ENCODE data around the gene PLCL1.

Gene PLCL1

DNA sequence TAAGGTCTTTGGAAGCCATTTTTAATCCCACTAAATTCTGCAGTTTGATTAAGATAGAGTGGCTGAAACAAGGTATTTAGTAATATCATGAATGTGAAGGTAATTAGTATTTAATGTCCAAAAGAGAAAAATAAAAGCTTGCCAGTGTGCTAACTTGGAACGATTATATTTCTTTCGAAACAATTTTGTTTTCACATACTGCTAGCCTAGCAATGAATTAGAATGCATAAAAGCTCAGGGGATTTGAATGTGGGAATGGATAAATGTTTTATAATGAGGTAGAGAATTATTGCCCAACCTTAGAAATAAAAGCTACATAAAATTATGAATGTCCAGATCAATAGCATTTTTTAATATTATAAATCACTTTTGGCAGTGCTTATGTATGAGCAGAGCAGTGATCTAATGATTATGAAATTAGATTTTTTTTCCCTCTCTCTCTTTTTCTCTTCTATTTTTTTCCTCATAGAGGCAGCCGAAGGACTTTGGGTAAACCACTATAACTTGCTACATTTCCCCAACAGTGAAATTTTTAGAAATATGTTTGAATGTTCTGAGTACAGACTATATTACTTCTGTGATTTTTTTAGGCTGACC is 75.5 kb downstream of the PLCL1 start:
- Histone ChIP-seq H3K36me3 (ENCODE audit: control insufficient read depth in 5 of 5, insufficient read depth in 5 of 5, low read length in 5 of 5) (no peaks in the 10 kb centered on the region), H3K27me3 (ENCODE audit: control insufficient read depth in 5 of 5, insufficient read depth in 4 of 5, low read length in 5 of 5) (no peaks in the 10 kb centered on the region), H3K4me3 (ENCODE audit: low read depth in 1 of 5, low read length in 5 of 5) (no peak overlapping the region), H3K9me3 (ENCODE audit: control insufficient read depth in 5 of 5, low read length in 5 of 5) (no peaks in the 10 kb centered on the region), H3K9ac (ENCODE audit: low read length in 5 of 5) (peak overlapping the region in 1 of 5 donors; percentile 29), H3K4me1 (ENCODE audit: control insufficient read depth in 5 of 5, insufficient read depth in 5 of 5, low read length in 5 of 5) (peaks cover 0 to 20% (median 12%) of the 10 kb centered on the region in 5 donors), H3K27ac (ENCODE audit: low read depth, low read length) (peak overlapping the region; percentile 57)

DNA sequence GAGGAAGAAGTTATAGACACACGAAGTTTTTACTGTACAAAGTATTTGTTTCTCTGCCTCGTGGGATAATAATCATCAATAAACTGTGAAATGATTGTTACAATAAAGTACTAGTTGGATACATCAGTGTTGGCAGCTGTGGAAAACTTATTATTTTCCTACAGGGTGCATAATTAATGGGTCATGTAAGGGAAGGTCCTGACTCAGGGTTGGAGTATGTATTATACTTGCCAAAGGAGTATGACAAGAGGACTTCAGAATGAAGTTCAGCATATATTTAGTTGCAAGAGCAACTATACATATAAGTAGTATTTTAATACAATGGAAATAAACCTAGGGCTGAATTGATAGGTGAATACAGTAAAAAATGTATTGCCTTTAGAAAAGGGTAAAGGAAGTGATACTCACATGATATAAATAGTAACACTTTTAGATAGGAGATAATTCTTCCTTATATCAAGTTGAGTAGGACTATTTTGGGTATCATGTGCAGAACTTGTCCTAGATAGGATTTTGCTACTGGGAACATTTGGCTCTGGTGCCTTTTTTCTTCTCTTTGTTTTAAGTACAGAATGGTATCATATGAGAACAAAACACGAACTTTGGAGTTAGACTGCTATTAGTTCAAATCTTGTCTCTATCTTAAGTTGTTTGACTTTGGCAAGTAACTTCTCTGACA is 79.1 kb downstream of the PLCL1 start:
- Histone ChIP-seq H3K27me3 (ENCODE audit: control insufficient read depth in 5 of 5, insufficient read depth in 4 of 5, low read length in 5 of 5) (no peaks in the 10 kb centered on the region), H3K4me1 (ENCODE audit: control insufficient read depth in 5 of 5, insufficient read depth in 5 of 5, low read length in 5 of 5) (peaks cover 0 to 25% (median 15%) of the 10 kb centered on the region in 5 donors), H3K4me3 (ENCODE audit: low read depth in 1 of 5, low read length in 5 of 5) (no peak overlapping the region)

GRCh38 chr2:197884252-197884651 is 79.9 kb downstream of the PLCL1 start:
- no peak overlapping the region for H3K4me3 ChIP-seq (ENCODE audit: low read depth in 1 of 5, low read length in 5 of 5)
- no peak overlapping the region for H3K9ac ChIP-seq (ENCODE audit: low read length in 5 of 5)
- no peaks in the 10 kb centered on the region for H3K27me3 ChIP-seq (ENCODE audit: control insufficient read depth in 5 of 5, insufficient read depth in 4 of 5, low read length in 5 of 5)
- no peak overlapping the region for H3K27ac ChIP-seq (ENCODE audit: low read depth, low read length)
- H3K9me3 ChIP-seq (ENCODE audit: control insufficient read depth in 5 of 5, low read length in 5 of 5) = no peaks in the 10 kb centered on the region
- H3K4me1 ChIP-seq (ENCODE audit: control insufficient read depth in 5 of 5, insufficient read depth in 5 of 5, low read length in 5 of 5) = peaks cover 0 to 21% (median 8%) of the 10 kb centered on the region in 5 donors
- H3K36me3 ChIP-seq (ENCODE audit: control insufficient read depth in 5 of 5, insufficient read depth in 5 of 5, low read length in 5 of 5) = no peaks in the 10 kb centered on the region

More for the DNA sequence above, 79.1 kb downstream of the PLCL1 start:
- Histone ChIP-seq H3K9me3 (ENCODE audit: control insufficient read depth in 5 of 5, low read length in 5 of 5) (no peaks in the 10 kb centered on the region), H3K36me3 (ENCODE audit: control insufficient read depth in 5 of 5, insufficient read depth in 5 of 5, low read length in 5 of 5) (no peaks in the 10 kb centered on the region), H3K27ac (ENCODE audit: low read depth, low read length) (no peak overlapping the region), H3K9ac (ENCODE audit: low read length in 5 of 5) (no peak overlapping the region)

GRCh38 chr2:197885126-197885525 is 80.7 kb downstream of the PLCL1 start:
- Histone ChIP-seq H3K9ac (ENCODE audit: low read length in 5 of 5) (no peak overlapping the region), H3K27ac (ENCODE audit: low read depth, low read length) (no peak overlapping the region), H3K27me3 (ENCODE audit: control insufficient read depth in 5 of 5, insufficient read depth in 4 of 5, low read length in 5 of 5) (no peaks in the 10 kb centered on the region), H3K4me1 (ENCODE audit: control insufficient read depth in 5 of 5, insufficient read depth in 5 of 5, low read length in 5 of 5) (peaks cover 0 to 14% (median 6%) of the 10 kb centered on the region in 5 donors), H3K4me3 (ENCODE audit: low read depth in 1 of 5, low read length in 5 of 5) (no peak overlapping the region), H3K36me3 (ENCODE audit: control insufficient read depth in 5 of 5, insufficient read depth in 5 of 5, low read length in 5 of 5) (no peaks in the 10 kb centered on the region), H3K9me3 (ENCODE audit: control insufficient read depth in 5 of 5, low read length in 5 of 5) (no peaks in the 10 kb centered on the region)

GRCh38 chr2:197885587-197885986 is 81.2 kb downstream of the PLCL1 start:
- H3K4me3 ChIP-seq (ENCODE audit: low read depth in 1 of 5, low read length in 5 of 5) = no peak overlapping the region
- no peak overlapping the region for H3K9ac ChIP-seq (ENCODE audit: low read length in 5 of 5)
- H3K9me3 ChIP-seq (ENCODE audit: control insufficient read depth in 5 of 5, low read length in 5 of 5) = no peaks in the 10 kb centered on the region
- H3K36me3 ChIP-seq (ENCODE audit: control insufficient read depth in 5 of 5, insufficient read depth in 5 of 5, low read length in 5 of 5) = no peaks in the 10 kb centered on the region
- H3K27ac ChIP-seq (ENCODE audit: low read depth, low read length) = no peak overlapping the region
- no peaks in the 10 kb centered on the region for H3K27me3 ChIP-seq (ENCODE audit: control insufficient read depth in 5 of 5, insufficient read depth in 4 of 5, low read length in 5 of 5)
- H3K4me1 ChIP-seq (ENCODE audit: control insufficient read depth in 5 of 5, insufficient read depth in 5 of 5, low read length in 5 of 5) = peaks cover 0 to 13% (median 6%) of the 10 kb centered on the region in 5 donors

- no peak overlapping the region for H3K9ac ChIP-seq (ENCODE audit: low read length in 5 of 5)
- no peaks in the 10 kb centered on the region for H3K36me3 ChIP-seq (ENCODE audit: control insufficient read depth in 5 of 5, insufficient read depth in 5 of 5, low read length in 5 of 5)
- no peak overlapping the region for H3K27ac ChIP-seq (ENCODE audit: low read depth, low read length)
- no peaks in the 10 kb centered on the region for H3K9me3 ChIP-seq (ENCODE audit: control insufficient read depth in 5 of 5, low read length in 5 of 5)
- no peaks in the 10 kb centered on the region for H3K27me3 ChIP-seq (ENCODE audit: control insufficient read depth in 5 of 5, insufficient read depth in 4 of 5, low read length in 5 of 5)
- H3K4me3 ChIP-seq (ENCODE audit: low read depth in 1 of 5, low read length in 5 of 5) = no peak overlapping the region
- peaks cover 0 to 16% (median 13%) of the 10 kb centered on the region in 5 donors for H3K4me1 ChIP-seq (ENCODE audit: control insufficient read depth in 5 of 5, insufficient read depth in 5 of 5, low read length in 5 of 5)
Observed at GRCh38 chr2:197888321-197888720, 83.9 kb downstream of the PLCL1 start.

GRCh38 chr2:197889041-197889440 is 84.6 kb downstream of the PLCL1 start:
- no peaks in the 10 kb centered on the region for H3K9me3 ChIP-seq (ENCODE audit: control insufficient read depth in 5 of 5, low read length in 5 of 5)
- H3K27ac ChIP-seq (ENCODE audit: low read depth, low read length) = no peak overlapping the region
- no peaks in the 10 kb centered on the region for H3K27me3 ChIP-seq (ENCODE audit: control insufficient read depth in 5 of 5, insufficient read depth in 4 of 5, low read length in 5 of 5)
- H3K4me3 ChIP-seq (ENCODE audit: low read depth in 1 of 5, low read length in 5 of 5) = no peak overlapping the region
- H3K9ac ChIP-seq (ENCODE audit: low read length in 5 of 5) = no peak overlapping the region
- H3K4me1 ChIP-seq (ENCODE audit: control insufficient read depth in 5 of 5, insufficient read depth in 5 of 5, low read length in 5 of 5) = peaks cover 0 to 17% (median 14%) of the 10 kb centered on the region in 5 donors
- H3K36me3 ChIP-seq (ENCODE audit: control insufficient read depth in 5 of 5, insufficient read depth in 5 of 5, low read length in 5 of 5) = no peaks in the 10 kb centered on the region

DNA sequence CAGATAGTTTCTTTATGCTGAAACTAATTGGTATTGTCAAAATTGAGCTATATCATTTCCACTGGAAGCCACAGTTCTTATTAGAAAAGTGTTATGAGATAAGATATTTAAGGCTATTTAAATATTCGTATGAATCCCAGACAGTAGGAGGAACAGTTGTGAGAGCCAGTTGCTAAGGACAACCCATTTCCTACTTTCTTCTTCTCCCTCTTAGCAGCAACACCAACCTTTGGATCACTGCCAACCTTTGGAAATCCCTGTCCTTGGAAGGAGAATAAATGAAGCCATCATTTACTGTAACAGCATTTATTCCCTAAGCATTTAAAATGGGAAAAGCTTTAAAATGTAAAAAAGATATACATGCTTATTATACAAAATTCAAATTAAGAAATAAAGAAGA is 85.8 kb downstream of the PLCL1 start:
- no peak overlapping the region for H3K4me3 ChIP-seq (ENCODE audit: low read depth in 1 of 5, low read length in 5 of 5)
- H3K9me3 ChIP-seq (ENCODE audit: control insufficient read depth in 5 of 5, low read length in 5 of 5) = no peaks in the 10 kb centered on the region
- H3K9ac ChIP-seq (ENCODE audit: low read length in 5 of 5) = no peak overlapping the region
- H3K27me3 ChIP-seq (ENCODE audit: control insufficient read depth in 5 of 5, insufficient read depth in 4 of 5, low read length in 5 of 5) = no peaks in the 10 kb centered on the region
- no peaks in the 10 kb centered on the region for H3K36me3 ChIP-seq (ENCODE audit: control insufficient read depth in 5 of 5, insufficient read depth in 5 of 5, low read length in 5 of 5)
- H3K27ac ChIP-seq (ENCODE audit: low read depth, low read length) = no peak overlapping the region
- peaks cover 0 to 21% (median 16%) of the 10 kb centered on the region in 5 donors for H3K4me1 ChIP-seq (ENCODE audit: control insufficient read depth in 5 of 5, insufficient read depth in 5 of 5, low read length in 5 of 5)

DNA sequence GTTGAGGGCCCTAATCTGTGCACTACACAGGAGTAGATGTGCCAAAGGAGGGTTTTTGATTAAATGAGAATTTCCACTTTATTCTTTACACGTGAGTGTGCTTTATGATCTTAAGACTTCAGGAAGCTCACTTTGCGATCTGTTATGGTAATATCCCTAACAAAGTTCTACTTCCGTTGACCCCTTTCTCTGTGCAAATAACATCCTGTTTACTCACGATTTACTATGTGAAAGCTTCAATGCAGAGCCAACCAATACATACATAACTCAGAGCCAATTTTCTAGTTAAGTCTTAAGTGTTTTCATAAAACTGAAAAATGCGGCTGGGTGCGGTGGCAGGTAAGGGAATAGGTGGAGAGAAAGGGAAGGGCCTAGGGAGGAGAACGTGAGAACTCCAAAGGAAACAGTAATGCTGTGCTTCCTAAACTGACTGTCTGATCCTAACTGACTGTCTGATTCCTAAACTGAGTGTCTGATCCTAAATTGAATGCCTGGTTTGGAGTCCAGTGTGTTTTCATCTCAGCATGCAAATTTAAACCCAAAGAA is 87.6 kb downstream of the PLCL1 start:
- no peak overlapping the region for H3K27ac ChIP-seq (ENCODE audit: low read depth, low read length)
- H3K9ac ChIP-seq (ENCODE audit: low read length in 5 of 5) = no peak overlapping the region
- no peak overlapping the region for H3K4me3 ChIP-seq (ENCODE audit: low read depth in 1 of 5, low read length in 5 of 5)
- no peaks in the 10 kb centered on the region for H3K27me3 ChIP-seq (ENCODE audit: control insufficient read depth in 5 of 5, insufficient read depth in 4 of 5, low read length in 5 of 5)
- H3K4me1 ChIP-seq (ENCODE audit: control insufficient read depth in 5 of 5, insufficient read depth in 5 of 5, low read length in 5 of 5) = peaks cover 0 to 21% (median 16%) of the 10 kb centered on the region in 5 donors
- H3K9me3 ChIP-seq (ENCODE audit: control insufficient read depth in 5 of 5, low read length in 5 of 5) = no peaks in the 10 kb centered on the region
- no peaks in the 10 kb centered on the region for H3K36me3 ChIP-seq (ENCODE audit: control insufficient read depth in 5 of 5, insufficient read depth in 5 of 5, low read length in 5 of 5)

DNA sequence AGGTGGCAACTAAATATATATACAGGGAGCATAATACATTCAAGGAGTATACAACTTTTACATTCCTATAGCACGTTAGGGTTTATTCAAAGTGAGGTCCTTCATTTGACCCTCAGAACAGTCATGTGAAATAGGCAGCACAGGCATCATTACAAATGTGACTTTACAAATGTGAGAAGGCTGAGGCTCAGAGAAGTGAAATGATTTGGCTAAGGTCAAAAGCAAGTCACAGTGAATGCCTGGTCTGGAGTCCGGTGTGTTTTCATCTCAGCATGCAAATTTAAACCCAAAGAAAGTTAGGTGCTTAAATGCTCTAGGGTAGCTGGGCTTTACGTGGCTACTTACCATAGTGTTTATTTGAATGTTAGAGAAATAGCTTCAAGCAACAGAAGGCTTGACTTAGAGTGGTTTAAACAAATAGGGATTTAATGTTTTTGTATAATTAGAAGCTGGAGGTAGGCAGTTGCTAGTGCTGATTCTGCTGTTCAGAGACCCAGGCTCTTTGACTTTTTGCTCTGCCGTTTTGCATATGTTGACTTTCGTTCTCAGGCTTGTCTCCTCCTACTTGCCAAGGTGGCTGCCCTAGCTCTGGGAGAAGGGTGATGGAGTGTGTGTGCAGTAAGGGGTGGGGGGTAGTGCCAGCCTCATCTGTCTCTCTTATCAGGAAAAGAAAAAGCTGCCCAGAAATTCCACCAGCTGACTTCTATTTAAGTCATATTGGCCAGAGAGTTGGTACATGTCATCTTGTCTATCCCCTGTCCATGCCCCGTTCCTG is 89.2 kb downstream of the PLCL1 start:
- Histone ChIP-seq H3K27ac (ENCODE audit: low read depth, low read length) (no peak overlapping the region), H3K27me3 (ENCODE audit: control insufficient read depth in 5 of 5, insufficient read depth in 4 of 5, low read length in 5 of 5) (no peaks in the 10 kb centered on the region), H3K9me3 (ENCODE audit: control insufficient read depth in 5 of 5, low read length in 5 of 5) (no peaks in the 10 kb centered on the region), H3K4me1 (ENCODE audit: control insufficient read depth in 5 of 5, insufficient read depth in 5 of 5, low read length in 5 of 5) (peaks cover 0 to 18% (median 12%) of the 10 kb centered on the region in 5 donors), H3K9ac (ENCODE audit: low read length in 5 of 5) (no peak overlapping the region), H3K36me3 (ENCODE audit: control insufficient read depth in 5 of 5, insufficient read depth in 5 of 5, low read length in 5 of 5) (no peaks in the 10 kb centered on the region), H3K4me3 (ENCODE audit: low read depth in 1 of 5, low read length in 5 of 5) (no peak overlapping the region)

Measured in subcutaneous abdominal adipose tissue (tissue), 5 donors.